Vagina (tissue), 2 donors: ENCODE results near the gene RAVER2. TPM values are rescaled to one million over a fixed set of nuclear protein-coding genes. Genes with fewer than 3 reads are reported as not detected.

Source experiments
- DNase-seq, 2 donors: peaks; one replicate each; pipeline ENCODE4 v3.0.0-alpha.2; 2017; ENCODE audit errors: extremely low spot score in 2 of 2
- H3K27ac ChIP-seq: fragments of 200-600 bp; sonication (generic); one replicate; pipeline ENCODE4 v1.5.1; 2019
- H3K27me3 ChIP-seq: fragments of 200-600 bp; sonication (generic); one replicate; pipeline ENCODE4 v1.5.1; 2019
- H3K36me3 ChIP-seq, 2 donors: fragments of 200-600 bp; sonication (generic); one replicate each; pipeline ENCODE4 v1.5.1; 2017 to 2019
- H3K4me1 ChIP-seq: fragments of 200-600 bp; sonication (generic); one replicate; pipeline ENCODE4 v1.5.1; 2019
- H3K4me3 ChIP-seq, 2 donors: fragments of 200-600 bp; sonication (generic); 1 replicate in 1 of 2; 2 replicates in 1 of 2; pipeline ENCODE4 v1.5.1; 2016 to 2019
- H3K9me3 ChIP-seq: fragments of 200-600 bp; sonication (generic); one replicate; pipeline ENCODE4 v1.5.1; 2019
- CTCF ChIP-seq, 3 experiments: fragments of 450-650 bp in 2 of 3; fragments of 200-600 bp in 1 of 3; sonication (generic) in 1 of 3; IDR thresholded peaks; one replicate each; pipeline ENCODE4 v1.5.1; 2017 to 2019; ENCODE audit warnings: antibody characterized with exemption in 3 of 3, mild to moderate bottlenecking in 2 of 3, moderate library complexity in 2 of 3
- POLR2A ChIP-seq, 2 donors: fragments of 450-650 bp; IDR thresholded peaks; one replicate each; pipeline ENCODE4 v1.6.1; 2017; ENCODE audit warnings: antibody characterized with exemption in 2 of 2, mild to moderate bottlenecking in 2 of 2, moderate library complexity in 2 of 2
- POLR2AphosphoS5 ChIP-seq, 2 donors: sonication (generic); formaldehyde crosslinking; IDR thresholded peaks; one replicate each; pipeline ENCODE4 v1.9.0; 2017; ENCODE audit warnings: antibody characterized with exemption in 2 of 2, mild to moderate bottlenecking in 2 of 2, low read depth in 1 of 2; ENCODE audit not compliant: insufficient read depth in 1 of 2
- intact Hi-C: fragments of 100-400 bp; cut with DNase I; formaldehyde crosslinking; loops from one replicate; pipeline ENCODE4 v1.15.1; 2023
- total RNA-seq: library from RNA; depleted of rRNA; stranded (reverse); fragments of >200 nt; gene quantifications from one replicate; pipeline ENCODE4 v1.2.3, GENCODE V29; 2016

Gene RAVER2
- total RNA-seq, 1 donor from 2014 or later = 15.0 TPM

- no peak overlapping the region for H3K4me3 ChIP-seq
- H3K36me3 ChIP-seq = no peaks in the 10 kb centered on the region
- no peaks in the 10 kb centered on the region for H3K27me3 ChIP-seq
- H3K9me3 ChIP-seq = no peaks in the 10 kb centered on the region
- TF ChIP-seq CTCF (IDR thresholded peaks at IDR 0.05) (no peak), POLR2AphosphoS5 (IDR thresholded peaks at IDR 0.05; ENCODE audit: insufficient read depth in 1 of 2, low read depth in 1 of 2) (no peak), POLR2A (IDR thresholded peaks at IDR 0.05) (no peak)
- intact Hi-C loops = no loop called here
- H3K27ac ChIP-seq = no peak overlapping the region
- no peak for DNase-seq
- no peaks in the 10 kb centered on the region for H3K4me1 ChIP-seq
These were observed 29.7 kb upstream of the RAVER2 start for GRCh38 chr1:64715186-64715585.

GRCh38 chr1:64721135-64721534 lies 23.7 kb upstream of the RAVER2 start:
- H3K36me3 ChIP-seq = no peaks in the 10 kb centered on the region
- no peak overlapping the region for H3K27ac ChIP-seq
- no peak overlapping the region for H3K4me3 ChIP-seq
- no peaks in the 10 kb centered on the region for H3K4me1 ChIP-seq
- TF ChIP-seq POLR2A (IDR thresholded peaks at IDR 0.05) (no peak), POLR2AphosphoS5 (IDR thresholded peaks at IDR 0.05; ENCODE audit: insufficient read depth in 1 of 2, low read depth in 1 of 2) (no peak), CTCF (IDR thresholded peaks at IDR 0.05) (no peak)
- H3K27me3 ChIP-seq = no peaks in the 10 kb centered on the region
- H3K9me3 ChIP-seq = no peaks in the 10 kb centered on the region
- intact Hi-C loops = no loop called here
- DNase-seq = no peak

GRCh38 chr1:64721576-64722145 lies 23.2 kb upstream of the RAVER2 start:
- Histone ChIP-seq H3K27ac (no peak overlapping the region), H3K36me3 (no peaks in the 10 kb centered on the region), H3K9me3 (no peaks in the 10 kb centered on the region), H3K4me1 (no peaks in the 10 kb centered on the region), H3K27me3 (no peaks in the 10 kb centered on the region), H3K4me3 (no peak overlapping the region)
- no peak for DNase-seq
- intact Hi-C loops = no loop called here
- TF ChIP-seq POLR2A (IDR thresholded peaks at IDR 0.05) (no peak), CTCF (IDR thresholded peaks at IDR 0.05) (no peak)

GRCh38 chr1:64727861-64728260 lies 17.0 kb upstream of the RAVER2 start:
- no peak for TF ChIP-seq CTCF (IDR thresholded peaks at IDR 0.05)
- H3K9me3 ChIP-seq = no peaks in the 10 kb centered on the region
- H3K4me3 ChIP-seq = no peak overlapping the region
- H3K36me3 ChIP-seq = no peaks in the 10 kb centered on the region
- intact Hi-C loops = no loop called here
- H3K27ac ChIP-seq = no peak overlapping the region
- H3K27me3 ChIP-seq = no peaks in the 10 kb centered on the region
- no peak for DNase-seq
- H3K4me1 ChIP-seq = no peaks in the 10 kb centered on the region

GRCh38 chr1:64733581-64734286 lies 11.1 kb upstream of the RAVER2 start:
- no peak for TF ChIP-seq CTCF (IDR thresholded peaks at IDR 0.05)
- TF ChIP-seq POLR2AphosphoS5 (IDR thresholded peaks at IDR 0.05; ENCODE audit: insufficient read depth in 1 of 2, low read depth in 1 of 2) = no peak
- no peak for TF ChIP-seq POLR2A (IDR thresholded peaks at IDR 0.05)
- no peaks in the 10 kb centered on the region for H3K9me3 ChIP-seq
- no peaks in the 10 kb centered on the region for H3K27me3 ChIP-seq
- no peaks in the 10 kb centered on the region for H3K36me3 ChIP-seq
- DNase-seq = no peak
- H3K4me3 ChIP-seq = no peak overlapping the region
- no peak overlapping the region for H3K27ac ChIP-seq
- intact Hi-C loops = no loop called here
- no peaks in the 10 kb centered on the region for H3K4me1 ChIP-seq
